ENCODE measurements around the gene TOP2A. TPM values are rescaled to one million over a fixed set of nuclear protein-coding genes. Genes with fewer than 3 reads are reported as not detected.

Gene TOP2A
- total and polyA plus RNA-seq, 3 donors from 2014 or later: 65.0 to 94.9 (median 75.3) TPM

DNA sequence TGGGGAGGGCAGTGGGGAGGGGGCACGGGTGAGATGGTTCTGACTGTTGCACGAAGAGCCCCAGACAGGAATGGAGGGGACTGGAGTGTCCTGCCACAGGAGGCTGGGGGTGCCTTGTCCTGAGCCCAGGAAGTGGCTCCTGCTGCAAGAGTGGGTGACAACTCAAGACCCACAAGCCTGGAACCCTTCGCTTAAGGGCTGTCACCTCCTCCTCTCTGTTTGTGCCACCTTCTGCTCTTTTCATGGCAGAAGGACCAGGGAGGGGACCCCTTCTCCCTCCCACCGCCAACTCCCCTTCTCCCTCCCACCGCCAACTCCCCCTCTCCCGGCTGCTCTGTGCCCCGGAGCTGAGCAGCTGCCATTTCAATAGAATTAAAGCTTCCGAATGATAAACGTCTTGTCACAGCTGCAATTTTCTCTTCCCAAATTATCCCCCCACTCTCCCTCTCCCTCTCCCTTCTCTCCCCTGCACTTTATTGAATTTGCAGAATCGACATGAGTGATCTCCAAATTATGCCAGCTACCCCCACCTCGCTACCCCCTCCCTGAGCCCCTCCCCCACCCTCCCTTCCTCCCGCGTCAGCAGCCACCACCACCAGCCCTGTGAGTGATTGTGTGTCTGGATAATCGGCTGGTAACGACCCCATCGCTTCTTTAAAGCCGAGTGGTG is 66.9 kb downstream of the TOP2A start:
- H3K36me3 ChIP-seq (ENCODE audit: low read depth, missing control alignments): no peaks in the 10 kb centered on the region
- peak overlapping the region in 1 of 2 donors; percentile 97 for H3K27ac ChIP-seq
- H3K4me3 ChIP-seq: no peak overlapping the region
- no peaks in the 10 kb centered on the region for H3K27me3 ChIP-seq
- H3K9me3 ChIP-seq: no peaks in the 10 kb centered on the region
- DNase-seq: no peak
- intact Hi-C loops (cut with DNase I; ENCODE audit: low total_unique reads): loop anchor here (5.0 kb wide), 1 partner anchor 49 kb away; no protein-coding TSS in a partner anchor
- WGBS, 2 donors: 63 to 65% methylated on average over 17 of the region's 17 CpGs
- no peak for TF ChIP-seq POLR2A (IDR thresholded peaks at IDR 0.05)
- TF ChIP-seq, protein P1, sequence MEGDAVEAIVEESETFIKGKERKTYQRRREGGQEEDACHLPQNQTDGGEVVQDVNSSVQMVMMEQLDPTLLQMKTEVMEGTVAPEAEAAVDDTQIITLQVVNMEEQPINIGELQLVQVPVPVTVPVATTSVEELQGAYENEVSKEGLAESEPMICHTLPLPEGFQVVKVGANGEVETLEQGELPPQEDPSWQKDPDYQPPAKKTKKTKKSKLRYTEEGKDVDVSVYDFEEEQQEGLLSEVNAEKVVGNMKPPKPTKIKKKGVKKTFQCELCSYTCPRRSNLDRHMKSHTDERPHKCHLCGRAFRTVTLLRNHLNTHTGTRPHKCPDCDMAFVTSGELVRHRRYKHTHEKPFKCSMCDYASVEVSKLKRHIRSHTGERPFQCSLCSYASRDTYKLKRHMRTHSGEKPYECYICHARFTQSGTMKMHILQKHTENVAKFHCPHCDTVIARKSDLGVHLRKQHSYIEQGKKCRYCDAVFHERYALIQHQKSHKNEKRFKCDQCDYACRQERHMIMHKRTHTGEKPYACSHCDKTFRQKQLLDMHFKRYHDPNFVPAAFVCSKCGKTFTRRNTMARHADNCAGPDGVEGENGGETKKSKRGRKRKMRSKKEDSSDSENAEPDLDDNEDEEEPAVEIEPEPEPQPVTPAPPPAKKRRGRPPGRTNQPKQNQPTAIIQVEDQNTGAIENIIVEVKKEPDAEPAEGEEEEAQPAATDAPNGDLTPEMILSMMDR (IDR thresholded peaks at IDR 0.05): no peak
- peaks cover 72% of the 10 kb centered on the region for H3K4me1 ChIP-seq

DNA sequence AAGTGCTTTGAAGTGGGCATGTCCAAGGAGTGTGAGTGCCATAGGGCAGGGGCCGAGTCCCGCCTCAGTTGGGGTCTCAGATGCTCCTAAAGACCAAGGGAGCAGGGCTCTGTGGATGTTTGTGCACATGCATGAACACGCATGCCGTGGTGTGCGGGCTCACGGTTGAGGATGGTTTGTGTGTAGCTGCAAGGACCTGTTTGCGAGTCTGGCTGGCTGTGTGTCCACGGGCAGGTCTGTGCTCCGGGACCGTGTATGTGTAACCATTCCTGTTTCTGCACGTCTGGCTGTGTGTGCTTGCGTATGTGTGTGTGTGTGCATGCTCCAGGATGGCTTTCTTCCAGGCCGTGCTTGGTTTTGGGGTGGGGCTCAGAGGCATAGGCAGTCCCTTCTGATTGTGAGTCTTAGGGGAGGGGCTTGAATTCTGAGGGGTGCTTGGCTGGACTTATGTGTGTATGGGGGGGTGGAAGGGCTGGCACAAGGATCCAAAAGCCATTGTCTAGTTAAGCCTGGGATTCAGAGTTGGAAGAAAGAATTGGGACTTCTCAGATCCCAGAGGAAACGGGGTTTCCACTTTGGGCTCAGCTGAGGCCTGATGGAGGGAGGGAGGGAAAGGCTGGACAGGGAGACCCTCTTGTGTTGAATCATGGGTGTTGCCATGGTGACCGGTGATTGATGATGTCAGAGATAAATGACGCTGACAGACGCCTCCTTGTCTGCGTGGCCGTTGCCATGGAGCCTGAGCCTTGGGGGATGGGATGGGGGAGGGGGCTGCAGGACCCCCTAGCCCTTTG is 67.6 kb downstream of the TOP2A start:
- Histone ChIP-seq H3K27me3 (no peaks in the 10 kb centered on the region), H3K27ac (peak overlapping the region in 1 of 2 donors; percentile 97), H3K36me3 (ENCODE audit: low read depth, missing control alignments) (no peaks in the 10 kb centered on the region), H3K4me1 (peaks cover 71% of the 10 kb centered on the region), H3K4me3 (no peak overlapping the region), H3K9me3 (no peaks in the 10 kb centered on the region)
- DNase-seq: no peak
- TF ChIP-seq POLR2A (IDR thresholded peaks at IDR 0.05): no peak
- TF ChIP-seq, protein P1 (IDR thresholded peaks at IDR 0.05): no peak
- 47 to 64% methylated on average over 17 to 19 of the region's 19 CpGs for WGBS, 2 donors
- intact Hi-C loops (cut with DNase I; ENCODE audit: low total_unique reads): loop anchor here (5.0 kb wide), 1 partner anchor 48 kb away; no protein-coding TSS in a partner anchor

DNA sequence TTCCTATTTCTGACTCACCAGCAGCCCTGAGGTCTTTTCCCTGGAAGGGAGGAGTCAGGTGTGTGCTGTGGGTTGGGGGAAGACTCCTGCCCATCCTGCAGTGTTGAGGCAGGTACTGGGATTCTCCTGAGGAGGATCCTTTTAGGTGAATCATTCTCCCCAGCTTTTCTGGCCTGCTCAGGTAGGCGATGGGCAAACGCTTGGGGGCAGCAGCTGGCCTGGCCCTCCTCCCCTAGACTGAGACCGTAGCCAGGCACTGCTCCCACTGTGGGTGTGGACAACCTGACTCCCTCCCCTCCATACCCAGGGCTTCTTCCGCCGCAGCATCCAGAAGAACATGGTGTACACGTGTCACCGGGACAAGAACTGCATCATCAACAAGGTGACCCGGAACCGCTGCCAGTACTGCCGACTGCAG is 68.2 kb downstream of the TOP2A start:
- no peak for TF ChIP-seq POLR2A (IDR thresholded peaks at IDR 0.05)
- TF ChIP-seq, protein P1 (IDR thresholded peaks at IDR 0.05): no peak
- 41 to 63% methylated on average over 3 to 10 of the region's 10 CpGs for WGBS, 2 donors

DNA sequence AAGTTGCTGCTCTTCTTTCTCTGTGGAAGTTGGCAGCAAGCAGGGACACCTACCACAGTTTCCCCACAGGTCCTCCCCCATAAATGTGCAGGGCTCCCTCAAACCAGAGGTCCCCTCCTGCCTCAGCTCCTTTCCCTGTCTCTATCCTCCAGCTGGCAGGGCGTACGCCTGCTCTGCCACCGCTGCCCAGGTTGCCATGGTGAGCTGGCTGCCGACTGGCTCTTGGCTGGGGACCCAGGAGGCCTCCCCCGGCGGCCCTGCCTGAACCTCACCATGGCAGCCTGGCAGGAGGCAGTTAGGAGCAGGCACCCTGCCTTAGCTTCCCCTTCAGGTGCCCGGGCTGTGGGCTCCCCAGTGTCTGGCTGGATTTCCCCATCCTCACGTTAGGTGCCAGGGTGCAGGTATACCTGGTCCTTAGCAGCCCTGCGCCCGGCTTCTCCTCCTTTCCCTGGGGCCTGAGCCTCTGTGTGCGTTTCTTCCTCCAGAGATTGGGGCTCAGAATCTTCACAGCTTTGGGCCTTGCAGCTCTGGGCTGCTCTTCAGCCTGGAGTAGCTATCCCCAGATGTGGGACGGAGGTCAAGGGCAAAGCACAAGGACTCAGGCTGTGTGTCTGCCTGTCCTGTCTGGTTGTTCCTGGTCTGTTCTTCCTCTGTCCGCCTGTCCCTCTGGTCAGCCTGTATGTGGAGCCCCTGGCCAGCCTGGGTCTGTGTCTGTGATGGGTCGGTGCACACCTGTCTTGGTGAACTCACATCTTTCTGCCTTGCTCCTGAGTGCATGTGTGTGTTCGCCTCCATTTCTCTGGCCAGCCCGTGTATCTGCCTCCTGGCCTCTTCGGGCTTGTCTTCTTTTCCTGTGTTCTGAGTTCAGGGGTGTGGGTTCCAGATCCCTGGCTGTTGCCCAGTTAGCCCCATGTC is 68.9 kb downstream of the TOP2A start:
- intact Hi-C loops (cut with DNase I; ENCODE audit: low total_unique reads): no loop called here
- 32 to 58% methylated on average over 7 to 17 of the region's 17 CpGs for WGBS, 2 donors
- Histone ChIP-seq H3K36me3 (ENCODE audit: low read depth, missing control alignments) (no peaks in the 10 kb centered on the region), H3K4me3 (no peak overlapping the region), H3K27me3 (no peaks in the 10 kb centered on the region), H3K9me3 (no peaks in the 10 kb centered on the region), H3K27ac (peak overlapping the region in 1 of 2 donors; percentile 97), H3K4me1 (peaks cover 76% of the 10 kb centered on the region)
- no peak for DNase-seq
- no peak for TF ChIP-seq POLR2A (IDR thresholded peaks at IDR 0.05)
- TF ChIP-seq, protein P1 (IDR thresholded peaks at IDR 0.05): no peak

More for the DNA sequence above, 68.2 kb downstream of the TOP2A start:
- no peak overlapping the region for H3K4me3 ChIP-seq
- H3K9me3 ChIP-seq: no peaks in the 10 kb centered on the region
- intact Hi-C loops (cut with DNase I; ENCODE audit: low total_unique reads): no loop called here
- no peak for DNase-seq
- H3K27me3 ChIP-seq: no peaks in the 10 kb centered on the region
- peaks cover 72% of the 10 kb centered on the region for H3K4me1 ChIP-seq
- H3K27ac ChIP-seq: peak overlapping the region in 1 of 2 donors; percentile 97
- H3K36me3 ChIP-seq (ENCODE audit: low read depth, missing control alignments): no peaks in the 10 kb centered on the region

All from testis (tissue), 3 donors.